A673 (cell line): ENCODE measurements around the gene FGGY. TPM values are rescaled to one million over a fixed set of nuclear protein-coding genes. Genes with fewer than 3 reads are reported as not detected.

ENCODE experiments used
- BruUV-seq: library from RNA; stranded (reverse); fragments of 400-500 nt; replicated peaks from 2 replicates; lab custom pipeline; 2021; lab: Mats Ljungman, UMichigan
- CTCF ChIA-PET: fragments of 300-600 bp; sonication (Branson Sonifier 250); formaldehyde crosslinking; loops from one replicate; lab custom pipeline; 2022; ENCODE audit warnings: antibody characterized with exemption; lab: Charles Lee
- POLR2A ChIA-PET: fragments of 300-600 bp; sonication (Branson Sonifier 250); formaldehyde crosslinking; loops from one replicate; lab custom pipeline; 2022; ENCODE audit warnings: antibody characterized with exemption; ENCODE audit not compliant: low non-redundant PET; lab: Charles Lee
- DNase-seq: peaks from one replicate; pipeline ENCODE4 v3.0.0-alpha.2; 2015; ENCODE audit warnings: low spot score
- H3K27ac ChIP-seq: fragments of 200-600 bp; sonication (generic); 2 replicates; pipeline ENCODE4 v1.5.1; 2016; ENCODE audit warnings: mixed run types, low read depth, mild to moderate bottlenecking, mixed read lengths, antibody characterized with exemption, low read length; ENCODE audit not compliant: poor library complexity, severe bottlenecking
- H3K27me3 ChIP-seq: fragments of 200-600 bp; sonication (generic); replicated peaks from 2 replicates; pipeline ENCODE4 v1.6.1; 2017; ENCODE audit warnings: mixed run types, low read depth, mild to moderate bottlenecking, mixed read lengths, antibody characterized with exemption, low read length; ENCODE audit not compliant: insufficient read depth, poor library complexity
- H3K36me3 ChIP-seq: fragments of 200-600 bp; sonication (generic); 2 replicates; pipeline ENCODE4 v1.6.1; 2016; ENCODE audit warnings: mixed run types, mild to moderate bottlenecking, mixed read lengths, antibody characterized with exemption, low read length; ENCODE audit not compliant: insufficient read depth, poor library complexity, severe bottlenecking
- H3K4me1 ChIP-seq: fragments of 200-600 bp; sonication (generic); 2 replicates; pipeline ENCODE4 v1.6.1; 2017; ENCODE audit warnings: mixed run types, mild to moderate bottlenecking, mixed read lengths, antibody characterized with exemption, low read length; ENCODE audit not compliant: insufficient read depth, poor library complexity, severe bottlenecking
- H3K4me3 ChIP-seq: fragments of 200-600 bp; sonication (generic); 2 replicates; pipeline ENCODE4 v1.5.1; 2016; ENCODE audit warnings: low read depth, mixed run types, mild to moderate bottlenecking, mixed read lengths, low read length; ENCODE audit not compliant: poor library complexity, severe bottlenecking
- H3K9me3 ChIP-seq: fragments of 200-600 bp; sonication (generic); 2 replicates; pipeline ENCODE4 v1.6.1; 2016; ENCODE audit warnings: mixed run types, low read depth, mild to moderate bottlenecking, mixed read lengths, antibody characterized with exemption, low read length; ENCODE audit not compliant: poor library complexity, severe bottlenecking
- CTCF ChIP-seq: fragments of 300-800, 200-600 bp; sonication (generic); conservative IDR thresholded peaks from 2 replicates; pipeline ENCODE4 v1.5.1; 2017; ENCODE audit warnings: low read depth, mild to moderate bottlenecking, antibody characterized with exemption, low read length, moderate library complexity, mixed read lengths
- EZH2 ChIP-seq: fragments of 200-600 bp; sonication (generic); IDR thresholded peaks from 2 replicates; pipeline ENCODE4 v1.6.1; 2017; ENCODE audit warnings: borderline replicate concordance, low read depth, mild to moderate bottlenecking, mixed read lengths, antibody characterized with exemption, low read length; ENCODE audit not compliant: poor library complexity, severe bottlenecking
- intact Hi-C: fragments of 100-400 bp; cut with micrococcal nuclease; formaldehyde crosslinking; loops from one replicate; pipeline ENCODE4 v1.10.0; 2022; ENCODE audit not compliant: unreplicated experiment
- total RNA-seq: library from RNA; stranded (reverse); gene quantifications from 2 replicates; pipeline ENCODE4 v1.2.3, GENCODE V29; 2021

FGGY gene
- total RNA-seq, 1 experiment from 2014 or later = 2.6 TPM

- no peak for TF ChIP-seq CTCF
- TF ChIP-seq EZH2 = no peak
- Histone ChIP-seq H3K36me3 (no peaks in the 10 kb centered on the region), H3K4me3 (no peak overlapping the region), H3K27me3 (no peaks in the 10 kb centered on the region), H3K4me1 (no peaks in the 10 kb centered on the region), H3K27ac (no peak overlapping the region), H3K9me3 (no peaks in the 10 kb centered on the region)
- DNase-seq = no peak
- ChIA-PET POLR2A (no interaction called here), CTCF (no interaction called here)
- intact Hi-C loops = no loop called here
- BruUV-seq = no TSS peak
These were observed 246.3 kb downstream of the FGGY start for GRCh38 chr1:59543211-59543668.

GRCh38 chr1:59544615-59545293 lies 247.9 kb downstream of the FGGY start:
- no peak overlapping the region for H3K4me3 ChIP-seq
- no peak for DNase-seq
- CTCF ChIA-PET = no interaction called here
- POLR2A ChIA-PET = no interaction called here
- no peaks in the 10 kb centered on the region for H3K27me3 ChIP-seq
- TF ChIP-seq CTCF (no peak), EZH2 (no peak)
- BruUV-seq = no TSS peak
- no peaks in the 10 kb centered on the region for H3K4me1 ChIP-seq
- no peaks in the 10 kb centered on the region for H3K36me3 ChIP-seq
- intact Hi-C loops = no loop called here
- H3K27ac ChIP-seq = no peak overlapping the region
- no peaks in the 10 kb centered on the region for H3K9me3 ChIP-seq

- no TSS peak for BruUV-seq
- H3K9me3 ChIP-seq = no peaks in the 10 kb centered on the region
- no peaks in the 10 kb centered on the region for H3K4me1 ChIP-seq
- POLR2A ChIA-PET = no interaction called here
- no peak overlapping the region for H3K4me3 ChIP-seq
- DNase-seq = no peak
- TF ChIP-seq CTCF (no peak), EZH2 (no peak)
- intact Hi-C loops = no loop called here
- no peak overlapping the region for H3K27ac ChIP-seq
- CTCF ChIA-PET = no interaction called here
- H3K36me3 ChIP-seq = no peaks in the 10 kb centered on the region
- no peaks in the 10 kb centered on the region for H3K27me3 ChIP-seq
These were observed 248.9 kb downstream of the FGGY start for GRCh38 chr1:59545830-59546229.
